OCI-LY1 (cell line): Measurements from ENCODE around the gene RHOT1.
A peak's percentile ranks its signal among the peaks of the same experiment; 100 is the strongest.
"Not testable (repeated sequence)": the region's sequence is repeated elsewhere in the genome, so short reads cannot be mapped to it uniquely, and the experiment has no call there.

Experiments used
- H2AFZ ChIP-seq: fragments of 200-600 bp; sonication (generic), shearing (Covaris generic); 2 replicates; pipeline ENCODE4 v1.6.0; 2014; ENCODE audit warnings: antibody characterized with exemption, mild to moderate bottlenecking, low read length
- H3F3A ChIP-seq: fragments of 200-600 bp; sonication (generic), shearing (Covaris generic); 2 replicates; pipeline ENCODE4 v1.6.0; 2014; ENCODE audit warnings: mild to moderate bottlenecking, antibody characterized with exemption, low read length, moderate library complexity; ENCODE audit not compliant: insufficient read depth
- H3K27ac ChIP-seq: fragments of 200-600 bp; sonication (generic); 2 replicates; pipeline ENCODE4 v1.5.1; 2014; ENCODE audit warnings: low read length, mixed run types, mild to moderate bottlenecking, low read depth; ENCODE audit not compliant: poor library complexity, severe bottlenecking
- H3K27me3 ChIP-seq: fragments of 200-600 bp; sonication (generic); 2 replicates; pipeline ENCODE4 v1.6.0; 2014; ENCODE audit warnings: antibody characterized with exemption, mild to moderate bottlenecking, low read length, moderate library complexity; ENCODE audit not compliant: insufficient read depth
- H3K36me3 ChIP-seq: fragments of 200-600 bp; sonication (generic); 2 replicates; pipeline ENCODE4 v1.6.1; 2014; ENCODE audit warnings: mild to moderate bottlenecking, antibody characterized with exemption, low read length, moderate library complexity, mixed read lengths; ENCODE audit not compliant: insufficient read depth
- H3K4me1 ChIP-seq: fragments of 200-600 bp; sonication (generic); 2 replicates; pipeline ENCODE4 v1.5.1; 2014; ENCODE audit warnings: mild to moderate bottlenecking, low read length, moderate library complexity; ENCODE audit not compliant: insufficient read depth, severe bottlenecking
- H3K4me2 ChIP-seq: fragments of 200-600 bp; sonication (generic), shearing (Covaris generic); 2 replicates; pipeline ENCODE4 v1.6.1; 2014; ENCODE audit warnings: low read length
- H3K4me3 ChIP-seq: fragments of 200-600 bp; sonication (generic); 2 replicates; pipeline ENCODE4 v1.5.1; 2014; ENCODE audit warnings: low read length, low read depth, mild to moderate bottlenecking, mixed read lengths; ENCODE audit not compliant: poor library complexity, severe bottlenecking
- H3K79me2 ChIP-seq: fragments of 200-600 bp; shearing (Covaris generic); 2 replicates; pipeline ENCODE4 v1.6.1; 2016; ENCODE audit warnings: mixed run types, low read length, mixed read lengths; ENCODE audit not compliant: insufficient read depth
- H3K9ac ChIP-seq: fragments of 200-600 bp; sonication (generic), shearing (Covaris generic); 2 replicates; pipeline ENCODE4 v1.6.1; 2014; ENCODE audit warnings: mild to moderate bottlenecking, low read length, mixed read lengths
- H3K9me2 ChIP-seq: fragments of 200-600 bp; sonication (generic), shearing (Covaris generic); 2 replicates; pipeline ENCODE4 v1.6.1; 2014; ENCODE audit warnings: low read depth, mild to moderate bottlenecking, low read length, mixed read lengths
- H3K9me3 ChIP-seq: fragments of 200-600 bp; shearing (Covaris generic); 2 replicates; pipeline ENCODE4 v1.6.1; 2014; ENCODE audit warnings: low read length, mixed read lengths
- H4K20me1 ChIP-seq: fragments of 200-600 bp; sonication (generic), shearing (Covaris generic); 2 replicates; pipeline ENCODE4 v1.6.0; 2016; ENCODE audit warnings: mild to moderate bottlenecking, low read length; ENCODE audit not compliant: insufficient read depth
- EZH2 ChIP-seq: fragments of 200-600 bp; sonication (generic), shearing (Covaris generic); IDR thresholded peaks from 2 replicates; pipeline ENCODE4 v1.8.0; 2017; ENCODE audit warnings: borderline replicate concordance, mixed run types, mild to moderate bottlenecking, antibody characterized with exemption, low read length, moderate library complexity, mixed read lengths
- TF ChIP-seq, protein P1 (sequence below): fragments of 200-600 bp; sonication (generic), shearing (Covaris generic); IDR thresholded peaks from 2 replicates; pipeline ENCODE4 v1.5.1; 2017; ENCODE audit warnings: mild to moderate bottlenecking, antibody characterized with exemption, low read length, moderate library complexity, mixed read lengths

RHOT1 gene

DNA sequence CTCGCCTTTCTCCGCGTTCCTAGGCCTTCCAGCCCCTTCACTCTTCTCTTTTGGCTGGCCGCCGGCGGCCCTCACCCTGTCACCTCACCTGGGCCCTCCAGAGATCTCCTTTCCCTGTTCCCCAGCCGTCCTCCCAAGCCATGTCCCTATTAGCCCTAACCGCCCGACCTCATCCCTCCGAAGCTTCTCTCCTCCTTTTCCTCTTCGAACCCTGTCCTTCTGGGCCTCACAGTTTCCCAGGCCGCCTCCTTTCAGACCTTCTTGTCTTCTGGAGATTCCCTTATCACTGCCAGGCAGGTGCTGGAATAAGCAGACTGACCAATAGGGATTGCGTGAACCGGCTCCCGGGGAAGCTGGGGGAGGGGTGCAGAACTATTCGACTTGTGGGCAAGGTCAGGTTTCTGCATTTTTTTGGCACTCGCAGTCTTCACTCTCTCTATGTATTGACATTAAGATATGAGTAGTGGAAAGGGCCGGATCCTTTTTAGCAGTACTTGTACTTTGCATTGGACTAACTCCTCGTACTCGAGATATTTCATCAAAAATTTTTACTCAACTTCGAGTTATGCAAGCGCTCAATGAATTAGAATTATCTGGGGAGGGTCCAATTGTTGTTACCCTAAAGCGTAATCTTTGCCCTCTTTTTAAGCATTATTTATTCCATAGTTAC lies 690 bp downstream of the RHOT1 start:
- H3F3A ChIP-seq, result no peaks in the 10 kb centered on the region
- H3K9me2 ChIP-seq, result no peaks in the 10 kb centered on the region
- H3K79me2 ChIP-seq, result peaks cover 17% of the 10 kb centered on the region
- H3K9ac ChIP-seq, result peak overlapping the region; percentile 82
- H3K4me2 ChIP-seq, result peak overlapping the region; percentile 97
- H3K4me1 ChIP-seq, result peaks cover 19% of the 10 kb centered on the region
- H3K27me3 ChIP-seq, result no peaks in the 10 kb centered on the region
- no peaks in the 10 kb centered on the region for H3K9me3 ChIP-seq
- H3K36me3 ChIP-seq, result no peaks in the 10 kb centered on the region
- H2AFZ ChIP-seq, result no peak overlapping the region; the same call in 1 of the 2 replicates
- TF ChIP-seq, protein P1, sequence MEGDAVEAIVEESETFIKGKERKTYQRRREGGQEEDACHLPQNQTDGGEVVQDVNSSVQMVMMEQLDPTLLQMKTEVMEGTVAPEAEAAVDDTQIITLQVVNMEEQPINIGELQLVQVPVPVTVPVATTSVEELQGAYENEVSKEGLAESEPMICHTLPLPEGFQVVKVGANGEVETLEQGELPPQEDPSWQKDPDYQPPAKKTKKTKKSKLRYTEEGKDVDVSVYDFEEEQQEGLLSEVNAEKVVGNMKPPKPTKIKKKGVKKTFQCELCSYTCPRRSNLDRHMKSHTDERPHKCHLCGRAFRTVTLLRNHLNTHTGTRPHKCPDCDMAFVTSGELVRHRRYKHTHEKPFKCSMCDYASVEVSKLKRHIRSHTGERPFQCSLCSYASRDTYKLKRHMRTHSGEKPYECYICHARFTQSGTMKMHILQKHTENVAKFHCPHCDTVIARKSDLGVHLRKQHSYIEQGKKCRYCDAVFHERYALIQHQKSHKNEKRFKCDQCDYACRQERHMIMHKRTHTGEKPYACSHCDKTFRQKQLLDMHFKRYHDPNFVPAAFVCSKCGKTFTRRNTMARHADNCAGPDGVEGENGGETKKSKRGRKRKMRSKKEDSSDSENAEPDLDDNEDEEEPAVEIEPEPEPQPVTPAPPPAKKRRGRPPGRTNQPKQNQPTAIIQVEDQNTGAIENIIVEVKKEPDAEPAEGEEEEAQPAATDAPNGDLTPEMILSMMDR, result no peak
- TF ChIP-seq EZH2, result no peak
- H3K27ac ChIP-seq, result peak overlapping the region; percentile 51
- H4K20me1 ChIP-seq, result no peaks in the 10 kb centered on the region
- peak overlapping the region; percentile 82 for H3K4me3 ChIP-seq

DNA sequence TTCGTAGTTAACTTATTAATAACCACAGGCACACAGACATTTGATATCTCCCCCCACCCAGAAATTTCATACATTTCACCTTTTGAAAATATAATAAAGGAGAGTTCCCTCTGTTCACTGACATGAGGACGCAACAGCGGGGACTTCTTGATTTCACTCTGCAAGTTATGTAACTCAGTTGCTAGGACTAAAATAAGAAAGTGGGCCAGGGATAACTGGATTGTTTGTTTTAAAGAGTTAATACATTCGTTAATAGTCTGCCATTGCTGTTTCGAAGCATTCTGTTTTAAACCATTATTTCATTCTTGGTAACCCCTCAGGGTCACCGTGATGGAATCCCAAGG lies 1.2 kb downstream of the RHOT1 start:
- no peaks in the 10 kb centered on the region for H3K9me2 ChIP-seq
- 0 out of 2 replicates have a peak, but pooled peaks cover 3% of the 10 kb centered on the region for H3K36me3 ChIP-seq
- peak overlapping the region; percentile 82 for H3K4me3 ChIP-seq
- H2AFZ ChIP-seq, result no peak overlapping the region
- peaks cover 19% of the 10 kb centered on the region for H3K4me1 ChIP-seq
- TF ChIP-seq, protein P1, result no peak
- no peak for TF ChIP-seq EZH2
- peak overlapping the region; percentile 97 for H3K4me2 ChIP-seq
- no peaks in the 10 kb centered on the region for H3K27me3 ChIP-seq
- no peaks in the 10 kb centered on the region for H3F3A ChIP-seq
- H3K79me2 ChIP-seq, result peaks cover 21% of the 10 kb centered on the region
- H3K27ac ChIP-seq, result peak overlapping the region; percentile 51
- no peaks in the 10 kb centered on the region for H3K9me3 ChIP-seq
- H4K20me1 ChIP-seq, result no peaks in the 10 kb centered on the region
- H3K9ac ChIP-seq, result peak overlapping the region; percentile 82

DNA sequence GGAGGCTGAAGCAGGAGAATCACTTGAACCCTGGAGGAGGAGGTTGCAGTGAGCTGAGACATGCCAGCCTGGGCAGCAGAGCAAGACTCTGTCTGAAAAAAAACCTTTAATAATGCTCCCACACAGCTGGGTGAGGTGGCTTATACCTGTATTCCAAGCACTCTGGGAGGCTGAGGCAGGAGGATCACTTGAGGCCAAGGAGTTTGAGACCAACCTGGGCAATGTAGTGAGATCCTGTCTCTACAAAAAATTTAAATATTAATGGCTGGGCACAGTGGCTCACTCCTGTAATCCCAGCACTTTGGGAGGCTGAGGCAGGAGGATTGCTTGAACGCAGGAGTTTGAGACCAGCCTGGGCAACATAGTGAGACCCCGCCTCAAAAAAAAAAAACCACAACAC lies 2.1 kb downstream of the RHOT1 start:
- H3K36me3 ChIP-seq, H3K4me2 ChIP-seq, H3K9me3 ChIP-seq, H3K9ac ChIP-seq, H4K20me1 ChIP-seq, H3K27me3 ChIP-seq, H3K9me2 ChIP-seq, H3F3A ChIP-seq, H2AFZ ChIP-seq, H3K27ac ChIP-seq, H3K4me3 ChIP-seq: not testable (repeated sequence)
- Histone ChIP-seq H3K79me2 (peaks cover 26% of the 10 kb centered on the region), H3K4me1 (peaks cover 19% of the 10 kb centered on the region)

GRCh38 chr17:32148351-32148750 lies 6.0 kb downstream of the RHOT1 start:
- H3K27me3 ChIP-seq, result no peaks in the 10 kb centered on the region
- H3K27ac ChIP-seq, result no peak overlapping the region
- H3K79me2 ChIP-seq, result peaks cover 24% of the 10 kb centered on the region
- peaks cover 5% of the 10 kb centered on the region for H3K4me1 ChIP-seq
- H3K4me2 ChIP-seq, result no peak overlapping the region
- no peaks in the 10 kb centered on the region for H3K9me3 ChIP-seq
- no peaks in the 10 kb centered on the region for H3K9me2 ChIP-seq
- H3F3A ChIP-seq, result no peaks in the 10 kb centered on the region
- H3K4me3 ChIP-seq, result no peak overlapping the region
- no peak overlapping the region for H3K9ac ChIP-seq
- TF ChIP-seq EZH2, result no peak
- TF ChIP-seq, protein P1, result no peak
- no peaks in the 10 kb centered on the region for H4K20me1 ChIP-seq
- H3K36me3 ChIP-seq, result peaks cover 15% of the 10 kb centered on the region
- no peak overlapping the region for H2AFZ ChIP-seq
